Stimulated activated CD8-positive, alpha-beta memory T cell treated with anti-CD3 and anti-CD28 coated beads, Interleukin-2, amount 100 ng/mL, for 1 hour (primary cell): Measurements from ENCODE around the gene MTFMT.
"Not testable (repeated sequence)": the region's sequence is repeated elsewhere in the genome, so short reads cannot be mapped to it uniquely, and the experiment has no call there.

Source experiments
- DNase-seq, 2 donors: peaks; one replicate each; pipeline ENCODE4 v3.0.0-alpha.2; 2020; ENCODE audit warnings: low read depth in 2 of 2

The MTFMT gene

DNA sequence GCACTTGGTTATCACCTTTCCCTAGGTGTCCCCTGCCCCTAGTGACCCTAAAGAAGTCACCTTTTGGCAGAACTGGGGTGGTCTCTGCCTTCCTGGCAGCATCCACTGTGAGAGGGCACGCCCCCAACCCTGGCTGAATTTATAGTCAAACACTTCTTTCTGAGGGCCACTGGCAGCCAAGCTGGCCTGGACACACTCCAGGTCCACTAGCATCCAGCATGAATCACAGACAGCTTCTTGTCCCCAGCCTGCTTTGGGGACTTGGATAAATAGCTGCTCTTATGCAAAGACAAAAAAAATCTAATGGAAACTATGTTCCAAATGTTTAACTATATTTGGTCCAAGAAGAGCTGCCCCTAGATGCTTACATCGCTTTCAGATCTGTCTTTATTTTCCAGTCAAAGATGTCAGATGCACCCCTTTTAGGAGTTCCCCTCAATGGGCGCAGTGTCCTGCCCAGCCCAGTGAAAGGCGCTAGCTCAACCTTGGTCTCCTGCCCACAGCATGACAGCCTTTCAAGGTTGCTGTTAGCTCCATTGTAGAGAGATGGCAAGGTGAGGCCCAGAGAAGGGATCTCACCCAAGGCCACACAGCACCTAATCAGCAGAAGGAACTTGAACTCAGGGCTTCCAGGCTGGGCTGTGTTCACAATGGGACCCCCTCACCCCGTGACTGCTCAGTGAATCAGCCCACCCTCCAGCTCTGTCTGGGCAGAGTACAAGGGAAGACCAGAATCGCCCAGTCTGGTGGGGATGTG is 31.4 kb upstream of the MTFMT start:
- DNase-seq: no peak

DNA sequence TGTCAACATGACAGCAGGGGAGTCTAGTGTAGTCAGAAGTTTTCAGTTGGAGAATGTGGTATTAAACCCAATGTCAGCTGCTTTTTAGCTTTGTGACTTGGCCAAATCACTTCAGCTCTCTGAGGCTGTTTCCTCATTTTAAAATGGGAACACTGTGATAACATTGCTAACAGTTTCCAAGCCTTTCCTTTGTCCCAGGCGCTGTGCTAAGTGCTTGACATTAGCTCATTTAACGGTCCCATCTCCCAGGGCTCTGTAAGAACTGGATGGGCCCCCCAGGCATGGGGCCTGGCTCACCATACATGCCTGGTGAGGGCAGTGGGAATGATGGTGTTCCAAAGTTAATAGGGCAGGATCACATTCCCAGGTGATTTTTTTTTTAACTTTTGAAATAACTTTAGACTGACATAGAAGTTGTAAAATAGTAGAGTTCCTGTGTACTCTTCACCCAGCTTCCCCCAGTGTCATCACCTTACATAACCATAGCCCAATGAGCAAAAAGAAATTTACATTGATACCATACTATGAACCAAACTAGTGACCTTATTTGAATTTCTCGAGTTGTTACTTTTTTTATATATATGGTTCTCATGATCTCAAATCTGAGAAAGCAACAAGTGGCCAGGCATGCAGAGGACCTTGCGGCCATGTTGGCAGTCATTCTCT is 30.6 kb upstream of the MTFMT start:
- DNase-seq: no peak

GRCh38 chr15:65059369-65059750 is 29.9 kb upstream of the MTFMT start:
- no peak for DNase-seq

DNA sequence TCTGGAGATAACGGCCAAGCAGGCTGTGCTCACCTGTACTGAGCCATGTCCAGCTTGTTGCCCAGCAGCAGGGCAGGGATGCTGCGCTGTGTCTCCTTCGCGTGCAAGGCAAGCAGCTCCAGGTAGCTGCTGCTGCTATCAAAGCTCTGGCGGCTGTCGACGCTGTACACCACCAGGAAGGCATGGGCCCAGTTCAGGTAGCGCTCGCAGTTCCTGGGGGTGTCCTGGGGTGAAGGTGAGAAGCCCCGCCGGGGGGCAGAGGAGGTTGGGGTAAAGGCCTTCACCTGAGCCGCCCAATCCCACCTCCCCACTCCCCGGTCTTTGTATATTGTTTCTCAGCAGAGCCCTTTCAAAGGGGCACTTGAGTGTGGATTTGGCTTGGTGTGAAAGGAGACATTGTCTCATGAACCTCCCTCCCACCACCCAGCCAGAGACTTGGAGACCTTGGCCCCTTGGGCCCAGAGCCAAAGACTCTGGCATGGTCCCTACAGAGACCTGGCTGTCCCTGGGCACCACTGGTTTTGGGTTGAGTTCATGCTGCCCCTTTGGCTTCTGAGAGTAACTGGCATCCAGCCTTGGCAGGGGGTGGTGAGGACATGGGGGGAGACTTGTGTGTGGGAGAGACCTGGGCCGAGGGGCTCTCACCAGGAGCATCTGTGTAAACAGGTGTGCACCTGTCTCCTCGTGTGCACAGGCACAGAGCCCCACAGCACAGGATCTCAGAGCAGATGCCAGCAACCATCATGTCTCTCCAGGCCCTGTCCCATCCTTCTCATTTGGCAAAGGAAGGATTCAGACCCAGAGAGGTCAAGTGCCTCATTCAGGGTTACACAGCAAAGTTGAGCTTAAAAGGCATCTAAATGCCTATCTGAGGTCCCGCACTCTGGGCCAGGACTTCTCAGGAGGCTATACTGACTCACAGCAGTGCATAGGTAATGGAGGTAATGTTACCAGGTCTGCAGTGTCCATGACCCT is 29.2 kb upstream of the MTFMT start:
- DNase-seq: no peak

- no peak for DNase-seq
Measured at GRCh38 chr15:65057549-65057940, 28.1 kb upstream of the MTFMT start.

DNA sequence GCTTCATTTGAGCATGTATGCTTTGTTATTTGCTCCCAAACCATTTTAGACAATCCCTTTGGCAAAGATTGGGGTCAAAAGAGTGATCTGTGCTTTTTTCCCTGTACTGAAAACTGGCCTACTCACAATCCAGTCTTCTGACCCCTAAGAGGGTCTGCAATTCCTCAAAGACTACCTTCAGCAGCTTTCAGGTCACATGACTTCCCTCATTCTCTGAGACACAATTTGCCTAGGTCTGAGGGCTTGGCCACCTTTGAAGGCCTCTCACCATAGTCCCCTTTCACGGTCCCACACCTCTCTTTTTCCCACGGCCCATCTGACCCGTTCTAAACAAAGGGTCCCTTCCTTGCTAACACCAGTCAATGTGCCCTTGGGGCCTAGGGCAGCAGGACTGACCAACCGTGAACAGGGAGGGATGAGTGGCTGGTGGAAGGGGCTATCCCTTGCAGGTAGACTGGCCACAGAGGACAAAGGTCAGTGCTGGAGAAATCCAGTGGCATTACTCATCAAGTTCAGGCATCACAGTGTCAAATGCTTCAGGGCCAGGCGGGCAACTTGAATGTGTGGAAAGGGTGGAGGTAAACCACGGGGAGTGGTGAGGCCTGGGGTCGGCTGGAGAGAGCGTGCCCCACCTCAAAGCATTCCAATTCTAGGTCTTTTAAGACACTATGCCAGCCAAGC is 27.6 kb upstream of the MTFMT start:
- DNase-seq: no peak

DNA sequence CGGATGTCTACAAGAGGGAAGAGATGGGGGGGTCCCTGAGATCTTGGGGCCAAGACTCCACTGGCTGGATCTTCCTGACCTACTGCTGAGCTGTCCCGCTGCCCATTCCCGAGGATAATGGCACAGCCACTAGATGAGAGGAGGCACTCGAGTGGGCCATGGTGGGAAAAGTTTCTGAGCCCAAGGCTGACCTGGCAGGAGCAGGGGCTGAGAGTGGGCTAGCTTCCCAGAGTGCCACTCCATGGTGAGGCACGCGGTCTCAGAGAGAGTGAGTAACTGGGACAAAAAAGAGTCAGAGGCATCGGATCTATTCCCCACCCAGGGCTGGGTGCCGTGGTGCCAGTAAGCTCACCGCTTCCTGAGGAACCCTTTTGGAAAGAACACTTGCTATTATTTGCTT is 26.7 kb upstream of the MTFMT start:
- DNase-seq: no peak

DNA sequence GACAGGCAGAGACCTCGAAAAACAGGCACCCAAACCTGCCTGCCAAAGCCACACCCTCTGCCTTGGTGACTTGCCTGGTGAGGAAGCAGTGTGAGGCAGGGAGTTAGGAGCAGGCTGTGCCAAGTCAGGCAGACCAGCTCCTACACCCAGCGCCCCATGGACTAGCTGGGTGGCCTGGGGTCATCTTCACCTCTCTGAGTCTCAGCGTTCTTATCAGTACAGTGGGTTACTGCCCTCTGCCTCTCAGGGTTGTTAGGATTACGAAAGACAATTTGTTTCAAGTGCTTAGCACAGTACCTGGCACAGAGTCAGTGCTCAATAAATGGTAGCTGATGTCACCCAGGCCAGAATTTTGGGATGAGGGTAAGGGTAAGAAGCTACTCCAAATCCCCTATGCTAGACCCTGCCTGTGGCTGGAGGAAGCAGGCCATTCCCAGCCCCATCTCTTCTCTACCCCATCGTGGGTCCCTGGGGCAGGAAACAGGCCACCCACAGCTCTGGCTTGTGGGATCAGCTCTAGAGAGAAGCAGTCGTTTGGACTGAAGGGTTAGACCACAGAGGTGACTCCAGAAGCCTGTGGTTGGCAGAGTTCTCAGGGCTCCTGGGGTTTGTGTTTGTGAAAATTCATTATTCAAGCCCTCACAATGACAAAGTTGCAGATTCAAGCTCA is 25.9 kb upstream of the MTFMT start:
- DNase-seq: no peak

- DNase-seq: peak in 1 of 2 donors; percentile 23
Measured at GRCh38 chr15:65054333-65055200, 25.1 kb upstream of the MTFMT start.

DNA sequence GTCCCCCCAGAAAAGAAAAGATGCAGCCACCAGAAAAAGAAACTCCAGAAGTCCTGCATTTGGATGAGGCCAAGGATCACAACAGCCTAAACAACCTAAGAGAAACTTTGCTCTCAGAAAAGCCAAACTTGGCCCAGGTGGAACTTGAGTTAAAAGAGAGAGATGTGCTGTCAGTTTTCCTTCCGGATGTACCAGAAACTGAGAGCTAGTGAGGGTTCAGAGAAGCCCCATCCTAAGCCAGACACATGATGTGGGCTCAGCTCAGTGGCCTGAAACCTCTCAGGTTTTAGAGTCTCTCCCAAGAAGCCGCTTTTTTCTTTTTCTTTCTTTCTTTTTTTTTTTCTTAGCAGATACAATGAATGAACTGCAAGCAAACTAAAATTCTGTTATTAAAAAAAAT is 23.5 kb upstream of the MTFMT start:
- DNase-seq: no peak

GRCh38 chr15:65051266-65051665 is 21.8 kb upstream of the MTFMT start:
- no peak for DNase-seq

DNA sequence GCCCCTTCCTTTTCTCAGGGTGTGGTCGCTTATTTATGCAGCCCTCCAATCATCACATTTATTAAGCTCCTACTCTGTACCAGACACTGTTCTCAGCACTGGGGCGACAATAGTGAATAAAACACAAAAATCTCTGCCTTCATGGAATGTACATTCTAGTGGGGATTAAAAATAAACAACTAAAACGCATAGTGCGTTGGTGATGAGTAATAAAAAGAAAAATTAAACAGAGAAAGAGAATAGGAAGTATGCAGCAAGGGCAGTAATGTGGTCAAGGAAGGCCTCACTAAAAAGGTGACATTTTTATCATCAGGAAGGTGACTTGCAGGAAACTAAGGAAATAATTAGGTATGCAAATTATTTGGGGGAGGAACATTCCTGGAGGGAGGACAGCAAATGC is 20.8 kb upstream of the MTFMT start:
- DNase-seq: no peak

GRCh38 chr15:65049418-65049840 is 20.0 kb upstream of the MTFMT start:
- peak; percentile 64 to 76 for DNase-seq

- no peak for DNase-seq
Measured at GRCh38 chr15:65048241-65048640, 18.8 kb upstream of the MTFMT start.

- no peak for DNase-seq
Measured at GRCh38 chr15:65044724-65045481, 15.5 kb upstream of the MTFMT start, which contains the start of gene SLC51B. SLC51B (plus strand) TSS chr15:65045387; CDS start chr15:65050005, 4,618 bp downstream.

- DNase-seq: not testable (repeated sequence)
Measured at GRCh38 chr15:65044218-65044617, 14.8 kb upstream of the MTFMT start.

DNA sequence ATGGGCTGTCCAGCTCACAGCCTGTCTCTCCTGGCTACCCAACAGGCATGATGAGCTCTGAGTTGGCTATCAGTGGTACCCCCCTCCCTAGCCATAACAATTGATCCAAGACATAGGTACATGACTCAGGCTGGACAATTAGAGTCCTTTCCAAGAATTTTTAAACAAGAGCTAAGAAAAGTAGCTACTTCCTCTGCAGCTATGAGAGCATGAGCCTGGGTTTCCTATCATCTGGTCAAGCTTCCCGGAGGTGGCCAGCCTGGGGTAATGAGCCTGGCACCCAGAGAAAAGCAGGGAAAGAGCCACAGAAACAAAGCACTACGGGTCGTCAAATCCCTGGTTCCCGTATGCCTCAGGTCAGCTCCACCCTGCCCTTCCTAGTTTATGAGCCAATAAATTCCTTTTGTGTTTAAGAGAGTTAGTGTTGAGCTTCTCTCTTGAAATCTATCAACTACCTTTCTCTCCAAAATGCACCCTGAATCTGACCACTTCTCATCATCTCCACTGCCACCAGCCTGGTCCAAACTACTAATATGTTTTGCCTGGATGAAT is 13.4 kb upstream of the MTFMT start:
- DNase-seq: no peak

- no peak for DNase-seq
Measured at GRCh38 chr15:65041787-65042186, 12.3 kb upstream of the MTFMT start.

GRCh38 chr15:65040461-65040860 is 11.0 kb upstream of the MTFMT start:
- no peak for DNase-seq
